Fibroblast of skin of right biceps (primary cell): ENCODE measurements around the gene ZDHHC14.

Experiments used
- DNase-seq: peaks from one replicate; pipeline ENCODE4 v3.0.0-alpha.2; 2013

Gene ZDHHC14

GRCh38 chr6:157605484-157605883, 224.5 kb downstream of the ZDHHC14 start:
- DNase-seq: no peak

- no peak for DNase-seq
Observed at GRCh38 chr6:157606516-157606915, 225.5 kb downstream of the ZDHHC14 start.

- no peak for DNase-seq
Observed at GRCh38 chr6:157607317-157608109, 226.5 kb downstream of the ZDHHC14 start.

- DNase-seq: no peak
Observed at GRCh38 chr6:157608221-157609075, 227.5 kb downstream of the ZDHHC14 start.

- no peak for DNase-seq
Observed at GRCh38 chr6:157609117-157609516, 228.1 kb downstream of the ZDHHC14 start.

- DNase-seq: no peak
Observed at GRCh38 chr6:157609556-157609955, 228.6 kb downstream of the ZDHHC14 start.

GRCh38 chr6:157610451-157610999, 229.5 kb downstream of the ZDHHC14 start:
- DNase-seq: no peak

GRCh38 chr6:157611406-157611805, 230.4 kb downstream of the ZDHHC14 start:
- no peak for DNase-seq

- peak; percentile 86 for DNase-seq
Observed at GRCh38 chr6:157613011-157613522, 232.1 kb downstream of the ZDHHC14 start.

- peak; percentile 30 for DNase-seq
Observed at GRCh38 chr6:157614026-157614568, 233.1 kb downstream of the ZDHHC14 start.

- peak; percentile 8 for DNase-seq
Observed at GRCh38 chr6:157615420-157615769, 234.4 kb downstream of the ZDHHC14 start.

GRCh38 chr6:157615951-157616350, 235.0 kb downstream of the ZDHHC14 start:
- DNase-seq: no peak

- DNase-seq: no peak
Observed at GRCh38 chr6:157620944-157621343, 240.0 kb downstream of the ZDHHC14 start.

GRCh38 chr6:157621406-157621805, 240.4 kb downstream of the ZDHHC14 start:
- no peak for DNase-seq

GRCh38 chr6:157622427-157622826, 241.4 kb downstream of the ZDHHC14 start:
- DNase-seq: no peak

- DNase-seq: no peak
Observed at GRCh38 chr6:157625111-157625510, 244.1 kb downstream of the ZDHHC14 start.

- no peak for DNase-seq
Observed at GRCh38 chr6:157625764-157626163, 244.8 kb downstream of the ZDHHC14 start.

GRCh38 chr6:157627195-157627966, 246.4 kb downstream of the ZDHHC14 start:
- no peak for DNase-seq

- DNase-seq: no peak
Observed at GRCh38 chr6:157628463-157628862, 247.5 kb downstream of the ZDHHC14 start.

- peak; percentile 69 for DNase-seq
Observed at GRCh38 chr6:157629220-157629619, 248.2 kb downstream of the ZDHHC14 start.

- DNase-seq: no peak
Observed at GRCh38 chr6:157630463-157631080, 249.6 kb downstream of the ZDHHC14 start.

- peak; percentile 26 for DNase-seq
Observed at GRCh38 chr6:157631412-157631811, 250.4 kb downstream of the ZDHHC14 start.
